ENCODE results near the gene HSD3B7.

The HSD3B7 gene

DNA sequence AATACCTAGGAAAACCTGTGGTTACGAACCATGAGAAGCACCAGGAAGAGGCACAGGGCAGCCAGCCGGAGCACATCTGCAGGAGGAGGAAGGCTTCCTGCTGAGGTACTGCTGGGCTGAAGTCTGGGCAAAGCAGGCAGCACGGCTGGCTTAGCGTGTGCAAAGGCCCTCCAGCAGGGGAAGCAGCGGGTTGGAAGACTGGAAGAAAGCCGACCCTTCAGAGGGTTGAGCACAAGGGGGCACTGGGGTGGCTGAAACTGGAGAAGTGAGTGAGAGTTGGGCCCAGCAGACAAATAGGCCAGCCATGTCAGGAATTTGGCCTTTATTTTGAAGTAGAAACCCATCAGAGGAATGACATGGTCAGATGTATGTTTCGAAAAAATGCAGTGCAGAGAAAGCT lies 12.1 kb upstream of the HSD3B7 start:
- FAIRE-seq: no peak
- TF ChIP-seq POLR2A (IDR thresholded peaks at IDR 0.05; ENCODE audit: low read depth, low read length): 0 out of 2 replicates have a peak, but pooled peaks have one; percentile 28
- TF ChIP-seq TAF1 (IDR thresholded peaks at IDR 0.05; ENCODE audit: borderline replicate concordance, low read depth, low read length): no peak
- TF ChIP-seq POLR2AphosphoS5 (IDR thresholded peaks at IDR 0.05; ENCODE audit: low read depth, low read length): peak; percentile 32; the same call in 1 of the 2 replicates
- no peak for DNase-seq (ENCODE audit: insufficient read length)

DNA sequence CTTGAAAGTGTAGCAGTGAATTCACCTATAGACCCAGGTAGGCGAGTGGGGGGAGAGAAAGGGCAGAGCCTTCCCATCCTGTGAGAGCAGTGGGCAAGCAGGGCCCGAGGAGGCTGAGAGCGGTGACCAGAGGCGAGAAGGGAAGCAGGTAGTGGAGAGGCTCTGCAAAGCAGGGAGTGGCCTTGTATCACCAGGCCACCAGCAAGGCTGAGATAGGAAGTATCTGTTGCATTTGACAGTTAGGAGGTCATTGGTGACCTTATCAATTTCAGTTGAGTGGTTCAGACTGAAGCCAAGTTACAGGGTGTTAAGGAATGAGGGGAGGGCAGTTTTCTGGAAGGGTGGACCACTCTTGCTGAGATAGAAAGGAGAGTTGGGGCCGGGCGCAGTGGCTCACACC lies 10.7 kb upstream of the HSD3B7 start:
- FAIRE-seq (no peak), DNase-seq (ENCODE audit: insufficient read length) (no peak)
- TF ChIP-seq POLR2A (IDR thresholded peaks at IDR 0.05; ENCODE audit: low read depth, low read length) (no peak), POLR2AphosphoS5 (IDR thresholded peaks at IDR 0.05; ENCODE audit: low read depth, low read length) (no peak), TAF1 (IDR thresholded peaks at IDR 0.05; ENCODE audit: borderline replicate concordance, low read depth, low read length) (no peak)

DNA sequence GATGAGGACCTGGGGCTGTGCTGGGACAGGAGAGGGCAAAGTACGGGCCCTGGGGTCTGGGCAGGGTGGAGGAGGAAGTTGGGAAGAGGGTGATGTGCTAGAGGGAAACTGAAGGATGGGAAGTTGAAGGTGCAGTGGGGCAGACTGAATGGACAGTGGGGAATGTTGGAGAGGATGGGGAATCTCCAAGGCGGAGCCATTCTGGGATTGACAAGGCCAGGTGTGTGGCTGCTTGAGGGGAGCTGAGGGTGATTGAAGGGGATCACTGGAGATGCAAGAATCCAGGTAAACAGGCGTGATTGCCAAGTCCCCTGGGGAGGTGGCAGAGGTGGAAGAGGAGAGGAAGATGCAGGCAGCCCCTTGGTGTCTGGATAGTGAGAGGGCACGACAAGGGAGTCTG lies 8.5 kb upstream of the HSD3B7 start:
- no peak for DNase-seq (ENCODE audit: insufficient read length)
- TF ChIP-seq POLR2A (IDR thresholded peaks at IDR 0.05; ENCODE audit: low read depth, low read length) (no peak), POLR2AphosphoS5 (IDR thresholded peaks at IDR 0.05; ENCODE audit: low read depth, low read length) (no peak), TAF1 (IDR thresholded peaks at IDR 0.05; ENCODE audit: borderline replicate concordance, low read depth, low read length) (no peak)
- FAIRE-seq: no peak

DNA sequence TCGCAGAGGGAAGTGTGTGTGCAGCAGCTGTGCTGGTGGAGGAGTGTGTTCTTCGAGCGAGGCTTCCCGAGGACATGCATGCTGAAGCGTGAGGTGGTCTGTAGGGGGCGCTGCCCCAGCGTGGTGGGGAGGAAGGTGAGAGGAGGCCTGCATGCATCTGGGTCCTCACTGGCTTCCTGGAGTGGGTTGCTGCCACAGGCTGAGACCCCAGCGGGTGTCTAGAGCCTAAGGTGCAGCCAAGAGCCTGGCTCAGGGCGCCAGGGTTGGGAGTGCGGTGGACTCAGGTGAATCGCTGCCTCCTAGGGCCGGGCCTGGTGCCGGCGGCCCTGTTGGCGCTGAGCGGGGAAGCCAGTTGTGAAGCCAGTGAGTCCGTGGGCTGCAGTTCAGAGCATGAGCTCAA lies 7.5 kb upstream of the HSD3B7 start:
- TF ChIP-seq POLR2A (IDR thresholded peaks at IDR 0.05; ENCODE audit: low read depth, low read length) (no peak), TAF1 (IDR thresholded peaks at IDR 0.05; ENCODE audit: borderline replicate concordance, low read depth, low read length) (no peak), POLR2AphosphoS5 (IDR thresholded peaks at IDR 0.05; ENCODE audit: low read depth, low read length) (no peak)
- DNase-seq (ENCODE audit: insufficient read length): no peak
- no peak for FAIRE-seq

DNA sequence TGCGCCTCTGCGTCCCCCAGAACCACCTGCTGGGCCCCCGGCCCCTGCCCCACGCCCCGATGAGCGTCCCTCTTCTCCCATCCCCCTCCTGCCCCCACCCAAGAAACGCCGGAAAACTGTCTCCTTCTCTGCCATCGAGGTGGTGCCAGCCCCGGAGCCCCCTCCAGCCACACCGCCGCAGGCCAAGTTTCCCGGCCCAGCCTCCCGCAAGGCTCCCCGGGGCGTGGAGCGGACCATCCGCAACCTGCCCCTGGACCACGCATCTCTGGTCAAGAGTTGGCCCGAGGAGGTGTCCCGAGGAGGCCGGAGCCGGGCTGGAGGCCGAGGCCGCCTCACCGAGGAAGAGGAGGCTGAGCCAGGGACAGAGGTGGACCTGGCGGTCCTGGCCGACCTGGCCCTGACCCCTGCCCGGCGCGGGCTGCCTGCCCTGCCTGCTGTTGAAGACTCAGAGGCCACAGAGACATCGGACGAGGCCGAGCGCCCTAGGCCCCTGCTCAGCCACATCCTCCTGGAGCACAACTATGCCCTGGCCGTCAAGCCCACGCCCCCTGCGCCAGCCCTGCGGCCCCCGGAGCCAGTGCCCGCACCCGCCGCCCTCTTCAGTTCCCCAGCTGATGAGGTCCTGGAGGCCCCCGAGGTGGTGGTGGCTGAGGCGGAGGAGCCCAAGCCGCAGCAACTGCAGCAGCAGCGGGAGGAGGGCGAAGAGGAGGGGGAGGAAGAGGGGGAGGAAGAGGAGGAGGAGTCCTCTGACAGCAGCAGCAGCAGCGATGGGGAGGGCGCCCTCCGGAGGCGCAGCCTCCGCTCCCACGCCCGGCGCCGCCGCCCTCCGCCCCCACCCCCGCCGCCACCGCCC lies 5.6 kb upstream of the HSD3B7 start:
- DNase-seq (ENCODE audit: insufficient read length) (no peak), FAIRE-seq (no peak)
- TF ChIP-seq POLR2A (IDR thresholded peaks at IDR 0.05; ENCODE audit: low read depth, low read length): no peak
- no peak for TF ChIP-seq TAF1 (IDR thresholded peaks at IDR 0.05; ENCODE audit: borderline replicate concordance, low read depth, low read length)
- no peak for TF ChIP-seq POLR2AphosphoS5 (IDR thresholded peaks at IDR 0.05; ENCODE audit: low read depth, low read length)

DNA sequence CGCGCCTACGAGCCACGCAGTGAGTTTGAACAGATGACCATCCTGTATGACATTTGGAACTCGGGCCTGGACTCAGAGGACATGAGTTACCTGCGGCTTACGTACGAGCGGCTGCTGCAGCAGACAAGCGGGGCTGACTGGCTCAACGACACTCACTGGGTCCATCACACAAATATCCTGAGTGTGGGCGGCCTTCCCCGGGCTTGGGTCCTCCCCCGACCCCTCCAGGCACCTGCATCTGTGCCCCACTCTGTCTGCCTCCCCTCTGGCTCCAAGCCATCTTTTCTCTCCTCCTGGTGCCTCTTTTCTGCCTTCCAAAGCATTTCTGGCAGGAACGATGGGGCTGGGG lies 5.0 kb upstream of the HSD3B7 start:
- FAIRE-seq (no peak), DNase-seq (ENCODE audit: insufficient read length) (no peak)
- no peak for TF ChIP-seq POLR2A (IDR thresholded peaks at IDR 0.05; ENCODE audit: low read depth, low read length)
- no peak for TF ChIP-seq POLR2AphosphoS5 (IDR thresholded peaks at IDR 0.05; ENCODE audit: low read depth, low read length)
- no peak for TF ChIP-seq TAF1 (IDR thresholded peaks at IDR 0.05; ENCODE audit: borderline replicate concordance, low read depth, low read length)

DNA sequence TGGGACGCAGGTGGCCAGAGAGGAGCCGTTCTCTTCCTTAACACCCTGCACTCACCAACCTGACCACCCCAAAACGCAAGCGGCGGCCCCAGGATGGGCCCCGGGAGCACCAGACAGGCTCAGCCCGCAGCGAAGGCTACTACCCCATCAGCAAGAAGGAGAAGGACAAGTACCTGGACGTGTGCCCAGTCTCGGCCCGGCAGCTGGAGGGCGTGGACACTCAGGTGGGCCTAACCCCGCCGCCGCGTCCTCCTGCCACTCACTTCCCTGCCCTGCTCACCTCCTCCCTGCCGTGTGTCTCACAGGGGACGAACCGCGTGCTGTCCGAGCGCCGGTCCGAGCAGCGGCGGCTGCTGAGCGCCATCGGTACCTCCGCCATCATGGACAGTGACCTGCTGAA lies 4.6 kb upstream of the HSD3B7 start:
- no peak for FAIRE-seq

DNA sequence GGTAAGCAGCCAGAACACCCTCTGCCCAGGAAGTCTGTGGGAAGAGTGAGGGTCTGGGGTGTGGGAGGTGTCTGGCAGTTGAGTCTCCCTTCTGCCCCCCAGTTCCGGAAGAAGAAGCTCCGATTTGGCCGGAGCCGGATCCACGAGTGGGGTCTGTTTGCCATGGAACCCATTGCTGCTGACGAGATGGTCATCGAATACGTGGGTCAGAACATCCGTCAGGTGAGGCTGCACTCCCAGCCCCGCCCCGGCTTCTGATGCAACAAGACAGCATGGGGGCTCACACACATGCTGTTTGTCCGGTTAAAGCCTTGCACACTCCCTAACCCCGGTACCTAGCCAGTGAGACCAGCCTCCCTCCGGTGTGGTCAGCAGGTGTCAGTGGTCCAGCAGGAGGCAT lies 4.0 kb upstream of the HSD3B7 start:
- TF ChIP-seq TAF1 (IDR thresholded peaks at IDR 0.05; ENCODE audit: borderline replicate concordance, low read depth, low read length) (no peak), POLR2A (IDR thresholded peaks at IDR 0.05; ENCODE audit: low read depth, low read length) (no peak), POLR2AphosphoS5 (IDR thresholded peaks at IDR 0.05; ENCODE audit: low read depth, low read length) (no peak)
- DNase-seq (ENCODE audit: insufficient read length): no peak
- no peak for FAIRE-seq

More for the DNA sequence above, 4.6 kb upstream of the HSD3B7 start:
- no peak for TF ChIP-seq TAF1 (IDR thresholded peaks at IDR 0.05; ENCODE audit: borderline replicate concordance, low read depth, low read length)
- TF ChIP-seq POLR2A (IDR thresholded peaks at IDR 0.05; ENCODE audit: low read depth, low read length): no peak; the same call in 1 of the 2 replicates
- TF ChIP-seq POLR2AphosphoS5 (IDR thresholded peaks at IDR 0.05; ENCODE audit: low read depth, low read length): no peak
- no peak for DNase-seq (ENCODE audit: insufficient read length)

DNA sequence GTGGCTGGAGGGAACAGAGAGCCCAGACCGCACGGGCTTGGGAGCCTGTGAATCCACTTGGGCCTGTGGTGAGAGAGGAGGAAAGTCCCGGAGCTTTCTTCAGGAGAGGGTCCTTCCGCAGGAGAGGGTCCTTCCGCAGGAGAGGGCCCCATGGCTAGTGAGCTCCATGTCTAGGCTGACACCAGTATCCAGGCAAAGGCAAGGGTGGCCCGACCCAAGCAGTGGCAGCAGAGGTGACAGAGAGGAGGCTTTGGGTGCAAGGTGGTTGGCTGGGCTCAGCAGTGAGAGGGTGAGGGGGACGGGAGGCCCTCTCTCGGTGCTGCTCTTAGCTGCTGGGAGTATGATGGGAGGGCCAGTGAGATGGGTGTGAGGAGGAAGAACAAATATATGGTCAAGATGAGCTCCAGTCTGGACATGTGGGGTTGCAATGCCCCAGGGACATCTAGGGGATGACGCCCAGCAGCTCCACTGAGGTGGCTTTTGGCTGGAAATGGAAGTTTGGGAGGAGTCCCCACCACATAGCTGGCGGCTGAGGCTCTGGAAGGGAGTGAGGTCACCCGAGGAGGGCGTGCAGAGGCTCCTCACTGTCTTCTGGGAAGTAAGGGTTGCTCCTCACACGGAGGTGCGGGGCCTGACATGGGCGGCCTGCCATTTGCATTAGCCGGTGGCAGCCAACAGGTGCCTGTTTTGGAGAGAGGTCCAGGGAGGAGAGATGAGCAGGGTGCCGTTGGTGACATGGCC lies 2.3 kb upstream of the HSD3B7 start:
- FAIRE-seq: no peak
- no peak for DNase-seq (ENCODE audit: insufficient read length)
- TF ChIP-seq POLR2AphosphoS5 (IDR thresholded peaks at IDR 0.05; ENCODE audit: low read depth, low read length): no peak
- TF ChIP-seq TAF1 (IDR thresholded peaks at IDR 0.05; ENCODE audit: borderline replicate concordance, low read depth, low read length): no peak
- TF ChIP-seq POLR2A (IDR thresholded peaks at IDR 0.05; ENCODE audit: low read depth, low read length): no peak

DNA sequence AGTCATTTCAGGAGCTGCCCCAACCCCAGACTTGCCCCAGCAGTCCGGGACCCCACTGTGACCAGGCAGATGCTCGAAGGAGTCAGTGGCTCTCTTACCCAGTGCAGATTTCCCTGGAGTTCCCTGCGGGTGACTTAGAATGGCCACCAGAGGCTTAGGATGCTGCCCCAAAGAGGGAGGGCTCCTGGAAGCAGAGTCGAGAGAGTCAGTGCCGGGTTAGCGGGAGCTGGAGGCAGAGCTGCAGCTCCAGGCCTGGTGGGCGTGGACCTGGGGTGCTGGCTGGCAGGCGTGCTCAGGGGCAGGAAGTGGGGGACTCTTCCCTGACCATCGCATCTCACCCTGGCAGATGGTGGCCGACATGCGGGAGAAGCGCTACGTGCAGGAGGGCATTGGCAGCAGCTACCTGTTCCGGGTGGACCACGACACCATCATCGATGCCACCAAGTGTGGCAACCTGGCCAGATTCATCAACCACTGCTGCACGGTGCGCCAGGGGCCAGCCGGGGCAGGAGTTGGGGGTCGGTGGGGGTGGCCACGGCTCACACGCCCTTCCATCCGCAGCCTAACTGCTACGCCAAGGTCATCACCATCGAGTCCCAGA lies 1.6 kb upstream of the HSD3B7 start:
- no peak for DNase-seq (ENCODE audit: insufficient read length)
- TF ChIP-seq POLR2AphosphoS5 (IDR thresholded peaks at IDR 0.05; ENCODE audit: low read depth, low read length) (no peak; the same call in 1 of the 2 replicates), POLR2A (IDR thresholded peaks at IDR 0.05; ENCODE audit: low read depth, low read length) (0 out of 2 replicates have a peak, but pooled peaks have one; percentile 16), TAF1 (IDR thresholded peaks at IDR 0.05; ENCODE audit: borderline replicate concordance, low read depth, low read length) (no peak)
- no peak for FAIRE-seq

DNA sequence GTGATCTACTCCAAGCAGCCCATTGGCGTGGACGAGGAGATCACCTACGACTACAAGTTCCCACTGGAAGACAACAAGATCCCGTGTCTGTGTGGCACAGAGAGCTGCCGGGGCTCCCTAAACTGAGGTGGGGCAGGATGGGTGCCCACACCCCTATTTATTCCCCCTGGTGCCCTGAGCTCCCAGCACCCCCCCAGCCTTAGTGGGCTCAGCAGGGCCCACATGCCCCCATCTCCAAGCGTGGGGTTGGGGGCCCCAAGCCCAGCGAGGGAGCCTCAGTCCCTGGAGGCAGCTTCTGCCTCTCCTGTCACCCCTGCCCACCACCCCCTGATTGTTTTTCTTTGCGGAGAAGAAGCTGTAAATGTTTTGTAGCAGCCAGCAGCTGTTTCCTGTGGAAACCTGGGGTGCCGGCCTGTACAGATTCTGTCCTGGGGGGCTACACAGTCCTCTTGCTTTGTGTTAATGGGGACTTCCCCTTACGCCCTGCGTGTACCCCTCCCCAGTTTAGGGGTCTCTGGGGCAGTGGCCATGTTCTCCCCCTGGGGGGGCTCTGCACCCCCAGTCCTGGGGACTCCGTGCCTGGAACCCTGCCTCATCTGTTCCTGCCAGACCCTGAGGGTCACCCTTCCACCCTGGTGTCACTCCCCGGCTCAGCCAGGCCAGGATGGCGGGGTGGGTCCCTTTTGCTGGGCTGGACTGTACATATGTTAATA lies 953 bp upstream of the HSD3B7 start:
- TF ChIP-seq POLR2AphosphoS5 (IDR thresholded peaks at IDR 0.05; ENCODE audit: low read depth, low read length): no peak
- TF ChIP-seq POLR2A (IDR thresholded peaks at IDR 0.05; ENCODE audit: low read depth, low read length): no peak; the same call in 1 of the 2 replicates
- DNase-seq (ENCODE audit: insufficient read length): no peak
- FAIRE-seq: no peak
